Measurements from ENCODE around the gene BTG2.
A peak's percentile ranks its signal among the peaks of the same experiment; 100 is the strongest.

Gene BTG2

DNA sequence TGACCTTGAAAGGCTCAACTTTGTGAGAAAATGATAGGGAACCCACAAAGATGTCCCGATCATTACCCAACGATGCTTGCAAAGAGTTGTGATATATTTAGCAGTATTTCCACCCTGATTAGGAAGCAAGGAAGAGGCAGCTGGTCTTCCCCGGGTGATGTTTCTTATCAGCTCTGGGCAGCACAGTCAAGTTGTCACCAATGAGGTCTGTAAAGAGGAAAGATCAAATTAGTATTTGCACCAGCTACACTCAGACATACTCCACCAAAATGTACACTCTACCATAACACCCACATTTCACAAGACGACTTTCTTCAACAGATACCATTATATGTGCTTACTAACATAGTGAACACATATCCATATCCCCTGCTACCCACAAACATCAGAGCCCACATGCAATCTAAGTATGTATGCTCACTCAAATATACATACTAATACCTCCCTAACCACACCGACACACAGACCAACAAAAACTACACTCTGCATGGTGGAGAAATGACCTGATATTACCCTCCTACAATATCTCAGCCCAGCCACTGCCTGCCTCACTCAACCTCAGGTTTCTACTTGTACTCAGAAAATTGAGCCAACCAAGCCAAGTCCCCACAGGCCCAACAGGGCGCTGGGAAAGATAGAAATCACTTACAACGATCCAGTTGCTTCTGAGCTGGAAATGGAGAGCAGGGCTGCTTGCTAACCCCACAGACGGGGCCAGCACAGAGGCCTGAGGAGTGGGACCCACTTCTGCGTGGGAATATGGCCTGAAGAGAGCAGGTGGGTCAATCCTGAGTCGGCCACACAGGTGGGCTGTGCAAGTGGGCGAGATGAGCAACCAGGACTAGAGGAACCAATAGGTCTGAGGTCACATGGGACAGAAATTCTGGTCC lies 4.6 kb upstream of the BTG2 start:
- peaks cover 4% of the 10 kb centered on the region for H3K79me1 ChIP-seq (ENCODE audit: low read depth, low read length)
- H3K27ac ChIP-seq (replicated peaks; ENCODE audit: low read length): no peak overlapping the region
- peaks cover 0 to 59% (median 12%) of the 10 kb centered on the region in 3 experiments for H3K27me3 ChIP-seq (ENCODE audit: control insufficient read depth in 3 of 3, insufficient read depth in 3 of 3, low read depth in 1 of 3, low read length in 3 of 3)
- no peak overlapping the region for H2BK15ac ChIP-seq (ENCODE audit: low read length)
- H3K9me3 ChIP-seq (replicated peaks in 1 of 2; ENCODE audit: control insufficient read depth in 2 of 2, insufficient read depth in 1 of 2, low read depth in 1 of 2, low read length in 2 of 2): no peaks in the 10 kb centered on the region
- no peak overlapping the region for H3K18ac ChIP-seq (ENCODE audit: low read length)
- H3K36me3 ChIP-seq (replicated peaks in 1 of 2; ENCODE audit: control insufficient read depth in 2 of 2, insufficient read depth in 2 of 2, low read length in 2 of 2): no peaks in the 10 kb centered on the region
- peak overlapping the region; percentile 9 for H3K9ac ChIP-seq (ENCODE audit: low read depth, low read length, poor library complexity)
- no peak overlapping the region for H3K4me2 ChIP-seq (ENCODE audit: insufficient read depth, low read length, poor library complexity, severe bottlenecking)
- H3K4me3 ChIP-seq (ENCODE audit: low read length in 2 of 2): no peak overlapping the region
- no peak overlapping the region for H4K8ac ChIP-seq (ENCODE audit: low read depth, low read length)
- H2BK5ac ChIP-seq (ENCODE audit: low read length): no peak overlapping the region
- no peak overlapping the region for H2AFZ ChIP-seq (ENCODE audit: low read length)
- H3K23ac ChIP-seq (ENCODE audit: low read depth, low read length, poor library complexity): no peak overlapping the region
- no peak overlapping the region for H2BK12ac ChIP-seq (ENCODE audit: low read length)
- no peak overlapping the region for H2AK5ac ChIP-seq (ENCODE audit: low read depth, low read length)
- no peak overlapping the region for H4K91ac ChIP-seq (ENCODE audit: low read depth, low read length, poor library complexity)
- H3K4me1 ChIP-seq (ENCODE audit: control insufficient read depth in 2 of 2, insufficient read depth in 1 of 2, low read depth in 1 of 2, low read length in 2 of 2): peaks cover 4 to 5% of the 10 kb centered on the region in 2 donors
- no peak overlapping the region for H3K14ac ChIP-seq (ENCODE audit: low read length)
- no peak for DNase-seq (ENCODE audit: low spot score)
- H2BK120ac ChIP-seq (ENCODE audit: low read depth, low read length): no peak overlapping the region
- H3K4ac ChIP-seq (ENCODE audit: low read length): no peak overlapping the region
- WGBS, 2 donors (ENCODE audit: extremely low coverage in 2 of 2, insufficient read length in 2 of 2, insufficient replicate concordance in 1 of 2): 100% methylated on average over 1 of the region's 11 CpGs; no CpG with 5 or more reads in 1 of the 2 donors

DNA sequence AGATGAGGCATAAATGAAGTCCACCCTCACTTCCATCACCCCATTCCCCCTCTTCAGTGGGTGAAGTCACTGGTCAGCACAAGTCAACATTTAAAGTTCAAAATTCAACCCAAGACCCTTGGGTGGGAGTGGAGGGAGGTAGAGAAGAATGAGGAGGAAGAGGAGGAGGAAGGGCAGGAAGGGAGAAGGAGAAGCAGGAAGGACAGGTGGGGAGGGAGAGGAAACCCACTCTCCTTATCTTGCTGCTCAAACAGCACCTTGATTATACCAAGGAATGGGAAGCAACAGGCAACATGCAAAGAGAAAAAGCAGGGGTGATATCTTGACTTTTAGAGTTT lies 4.0 kb upstream of the BTG2 start:
- Histone ChIP-seq H3K18ac (ENCODE audit: low read length) (no peak overlapping the region), H3K9ac (ENCODE audit: low read depth, low read length, poor library complexity) (peak overlapping the region; percentile 9), H3K4me1 (ENCODE audit: control insufficient read depth in 2 of 2, insufficient read depth in 1 of 2, low read depth in 1 of 2, low read length in 2 of 2) (peaks cover 4 to 5% of the 10 kb centered on the region in 2 donors), H3K79me1 (ENCODE audit: low read depth, low read length) (peaks cover 7% of the 10 kb centered on the region), H2AFZ (ENCODE audit: low read length) (no peak overlapping the region), H4K8ac (ENCODE audit: low read depth, low read length) (no peak overlapping the region), H3K4me2 (ENCODE audit: insufficient read depth, low read length, poor library complexity, severe bottlenecking) (no peak overlapping the region), H4K91ac (ENCODE audit: low read depth, low read length, poor library complexity) (no peak overlapping the region), H2BK15ac (ENCODE audit: low read length) (no peak overlapping the region), H3K27me3 (ENCODE audit: control insufficient read depth in 3 of 3, insufficient read depth in 3 of 3, low read depth in 1 of 3, low read length in 3 of 3) (peaks cover 0 to 57% (median 12%) of the 10 kb centered on the region in 3 experiments), H2BK5ac (ENCODE audit: low read length) (no peak overlapping the region), H3K23ac (ENCODE audit: low read depth, low read length, poor library complexity) (no peak overlapping the region), H3K36me3 (replicated peaks in 1 of 2; ENCODE audit: control insufficient read depth in 2 of 2, insufficient read depth in 2 of 2, low read length in 2 of 2) (no peaks in the 10 kb centered on the region), H2AK5ac (ENCODE audit: low read depth, low read length) (no peak overlapping the region), H2BK12ac (ENCODE audit: low read length) (no peak overlapping the region), H3K9me3 (replicated peaks in 1 of 2; ENCODE audit: control insufficient read depth in 2 of 2, insufficient read depth in 1 of 2, low read depth in 1 of 2, low read length in 2 of 2) (no peaks in the 10 kb centered on the region), H3K27ac (replicated peaks; ENCODE audit: low read length) (no peak overlapping the region), H2BK120ac (ENCODE audit: low read depth, low read length) (no peak overlapping the region), H3K14ac (ENCODE audit: low read length) (no peak overlapping the region), H3K4me3 (ENCODE audit: low read length in 2 of 2) (no peak overlapping the region), H3K4ac (ENCODE audit: low read length) (no peak overlapping the region)
- DNase-seq (ENCODE audit: low spot score): no peak

DNA sequence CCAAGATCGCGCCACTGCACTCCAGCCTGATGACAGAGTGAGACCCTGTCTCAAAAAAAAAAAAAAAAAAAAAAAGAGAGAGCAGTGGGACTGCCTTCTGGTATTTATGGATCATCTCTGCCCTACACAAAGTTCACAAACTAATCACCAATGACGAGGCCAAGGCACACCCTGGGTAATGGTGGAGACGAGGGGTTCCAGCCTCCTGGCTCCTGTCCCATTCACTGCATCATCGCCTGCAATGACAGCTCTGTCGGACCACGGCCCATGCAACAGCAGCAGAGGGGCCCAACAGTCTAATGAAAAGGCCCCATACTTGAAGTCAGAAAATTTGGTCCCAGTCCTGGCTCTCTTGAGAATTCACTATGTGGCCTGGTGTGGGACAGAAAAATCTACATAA lies 2.9 kb upstream of the BTG2 start:
- peak overlapping the region; percentile 45 for H2BK15ac ChIP-seq (ENCODE audit: low read length)

DNA sequence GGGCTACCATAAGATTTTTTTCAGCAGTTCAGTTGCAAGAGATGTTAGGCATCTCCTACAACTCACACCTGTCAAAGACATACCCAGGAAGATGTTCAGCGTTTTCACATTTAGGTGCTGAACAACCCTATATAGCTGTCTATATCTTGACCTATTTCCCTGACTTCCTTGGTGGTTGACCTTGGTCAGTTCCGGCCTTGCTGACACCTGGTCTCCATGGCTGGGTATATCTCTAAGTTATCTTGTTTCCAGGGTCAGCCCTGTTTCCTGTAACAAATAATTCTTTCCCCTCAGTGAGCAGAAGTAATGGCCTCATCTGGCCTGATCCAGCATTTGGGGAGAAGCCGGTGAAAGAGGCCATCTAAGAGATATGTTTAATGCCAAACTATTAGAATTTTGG lies 2.4 kb upstream of the BTG2 start:
- H3K27ac ChIP-seq (replicated peaks; ENCODE audit: low read length): no peak overlapping the region
- no peak for DNase-seq (ENCODE audit: low spot score)
- H3K14ac ChIP-seq (ENCODE audit: low read length): no peak overlapping the region
- H2BK15ac ChIP-seq (ENCODE audit: low read length): peak overlapping the region; percentile 45
- H4K8ac ChIP-seq (ENCODE audit: low read depth, low read length): no peak overlapping the region
- H3K27me3 ChIP-seq (ENCODE audit: control insufficient read depth in 3 of 3, insufficient read depth in 3 of 3, low read depth in 1 of 3, low read length in 3 of 3): peaks cover 0 to 47% (median 12%) of the 10 kb centered on the region in 3 experiments
- peaks cover 4 to 13% of the 10 kb centered on the region in 2 donors for H3K36me3 ChIP-seq (replicated peaks in 1 of 2; ENCODE audit: control insufficient read depth in 2 of 2, insufficient read depth in 2 of 2, low read length in 2 of 2)
- no peak overlapping the region for H2AFZ ChIP-seq (ENCODE audit: low read length)
- H4K91ac ChIP-seq (ENCODE audit: low read depth, low read length, poor library complexity): no peak overlapping the region
- no peak overlapping the region for H3K9ac ChIP-seq (ENCODE audit: low read depth, low read length, poor library complexity)
- peaks cover 12 to 14% of the 10 kb centered on the region in 2 donors for H3K4me1 ChIP-seq (ENCODE audit: control insufficient read depth in 2 of 2, insufficient read depth in 1 of 2, low read depth in 1 of 2, low read length in 2 of 2)
- no peak overlapping the region for H3K4me2 ChIP-seq (ENCODE audit: insufficient read depth, low read length, poor library complexity, severe bottlenecking)
- H3K9me3 ChIP-seq (replicated peaks in 1 of 2; ENCODE audit: control insufficient read depth in 2 of 2, insufficient read depth in 1 of 2, low read depth in 1 of 2, low read length in 2 of 2): no peaks in the 10 kb centered on the region
- no peak overlapping the region for H3K4me3 ChIP-seq (ENCODE audit: low read length in 2 of 2)
- peak overlapping the region; percentile 5 for H2AK5ac ChIP-seq (ENCODE audit: low read depth, low read length)
- no peak overlapping the region for H3K23ac ChIP-seq (ENCODE audit: low read depth, low read length, poor library complexity)
- no peak overlapping the region for H2BK12ac ChIP-seq (ENCODE audit: low read length)
- H3K18ac ChIP-seq (ENCODE audit: low read length): no peak overlapping the region
- no peak overlapping the region for H2BK5ac ChIP-seq (ENCODE audit: low read length)
- no CpG with 5 or more reads among the region's 3 CpGs for WGBS, 2 donors (ENCODE audit: extremely low coverage in 2 of 2, insufficient read length in 2 of 2, insufficient replicate concordance in 1 of 2)
- no peak overlapping the region for H3K4ac ChIP-seq (ENCODE audit: low read length)
- peaks cover 13% of the 10 kb centered on the region for H3K79me1 ChIP-seq (ENCODE audit: low read depth, low read length)
- no peak overlapping the region for H2BK120ac ChIP-seq (ENCODE audit: low read depth, low read length)

More for the DNA sequence above, 2.9 kb upstream of the BTG2 start:
- no peak for DNase-seq (ENCODE audit: low spot score)
- no peak overlapping the region for H3K27ac ChIP-seq (replicated peaks; ENCODE audit: low read length)
- no peak overlapping the region for H4K91ac ChIP-seq (ENCODE audit: low read depth, low read length, poor library complexity)
- H3K4me2 ChIP-seq (ENCODE audit: insufficient read depth, low read length, poor library complexity, severe bottlenecking): no peak overlapping the region
- no peak overlapping the region for H2BK12ac ChIP-seq (ENCODE audit: low read length)
- H3K36me3 ChIP-seq (replicated peaks in 1 of 2; ENCODE audit: control insufficient read depth in 2 of 2, insufficient read depth in 2 of 2, low read length in 2 of 2): peaks cover 1 to 9% of the 10 kb centered on the region in 2 donors
- no peak overlapping the region for H3K4ac ChIP-seq (ENCODE audit: low read length)
- no peak overlapping the region for H3K9ac ChIP-seq (ENCODE audit: low read depth, low read length, poor library complexity)
- H4K8ac ChIP-seq (ENCODE audit: low read depth, low read length): no peak overlapping the region
- peaks cover 9 to 10% of the 10 kb centered on the region in 2 donors for H3K4me1 ChIP-seq (ENCODE audit: control insufficient read depth in 2 of 2, insufficient read depth in 1 of 2, low read depth in 1 of 2, low read length in 2 of 2)
- no peak overlapping the region for H3K18ac ChIP-seq (ENCODE audit: low read length)
- no peak overlapping the region for H2BK120ac ChIP-seq (ENCODE audit: low read depth, low read length)
- H3K23ac ChIP-seq (ENCODE audit: low read depth, low read length, poor library complexity): no peak overlapping the region
- H3K27me3 ChIP-seq (ENCODE audit: control insufficient read depth in 3 of 3, insufficient read depth in 3 of 3, low read depth in 1 of 3, low read length in 3 of 3): peaks cover 0 to 51% (median 12%) of the 10 kb centered on the region in 3 experiments
- H2AFZ ChIP-seq (ENCODE audit: low read length): no peak overlapping the region
- no peak overlapping the region for H3K14ac ChIP-seq (ENCODE audit: low read length)
- no peak overlapping the region for H3K4me3 ChIP-seq (ENCODE audit: low read length in 2 of 2)
- peak overlapping the region; percentile 5 for H2AK5ac ChIP-seq (ENCODE audit: low read depth, low read length)
- peaks cover 11% of the 10 kb centered on the region for H3K79me1 ChIP-seq (ENCODE audit: low read depth, low read length)
- no CpG with 5 or more reads among the region's 7 CpGs for WGBS, 2 donors (ENCODE audit: extremely low coverage in 2 of 2, insufficient read length in 2 of 2, insufficient replicate concordance in 1 of 2)
- no peaks in the 10 kb centered on the region for H3K9me3 ChIP-seq (replicated peaks in 1 of 2; ENCODE audit: control insufficient read depth in 2 of 2, insufficient read depth in 1 of 2, low read depth in 1 of 2, low read length in 2 of 2)
- H2BK5ac ChIP-seq (ENCODE audit: low read length): no peak overlapping the region

Measured in neuronal stem cell (in vitro differentiated cells).